IMR-90 (cell line): ENCODE measurements around the gene TCF7L2. TPM values are rescaled to one million over a fixed set of nuclear protein-coding genes. Genes with fewer than 3 reads are reported as not detected.

Experiments
- ATAC-seq: fragments of 200-7000 bp; cut with Tn5 transposase; 2 replicates; pipeline ENCODE4 v1.9.1; 2020; ENCODE audit warnings: low read depth, mild to moderate bottlenecking, moderate library complexity
- BruUV-seq: library from RNA; stranded (reverse); fragments of 400-500 nt; replicated peaks from 2 replicates; lab custom pipeline; 2021; lab: Mats Ljungman, UMichigan
- CTCF ChIA-PET: fragments of 300-600 bp; formaldehyde crosslinking; extraction: SDS; loops from one replicate; lab custom pipeline; 2021; ENCODE audit warnings: antibody characterized with exemption; lab: Yijun Ruan, JAX
- POLR2A ChIA-PET: fragments of 300-600 bp; sonication (Branson Sonifier 250); formaldehyde crosslinking; loops from one replicate; lab custom pipeline; 2022; ENCODE audit warnings: antibody characterized with exemption; ENCODE audit not compliant: unreplicated experiment; lab: Charles Lee
- DNase-seq: peaks from one replicate; pipeline ENCODE4 v3.0.0; 2013
- H2AFZ ChIP-seq: replicated peaks from 2 replicates; pipeline ENCODE3; 2013; ENCODE audit warnings: low read length, mild to moderate bottlenecking; ENCODE audit not compliant: poor library complexity
- H2AK5ac ChIP-seq: 2 replicates; pipeline ENCODE4 v1.6.1; 2013; ENCODE audit warnings: low read depth, low read length, inconsistent platforms
- H2AK9ac ChIP-seq: replicated peaks from 2 replicates; pipeline ENCODE3; 2013; ENCODE audit warnings: mild to moderate bottlenecking, low read depth, low read length, moderate library complexity; ENCODE audit not compliant: poor library complexity
- H2BK120ac ChIP-seq: 2 replicates; pipeline ENCODE4 v1.6.1; 2013; ENCODE audit warnings: low read depth, low read length, inconsistent platforms
- H2BK15ac ChIP-seq: 3 replicates; pipeline ENCODE4 v1.6.1; 2013; ENCODE audit warnings: low read depth, low read length, inconsistent platforms
- H2BK20ac ChIP-seq: 2 replicates; pipeline ENCODE4 v1.6.1; 2013; ENCODE audit warnings: low read depth, mild to moderate bottlenecking, inconsistent platforms, low read length, moderate library complexity
- H2BK5ac ChIP-seq: 2 replicates; pipeline ENCODE4 v1.6.1; 2013; ENCODE audit warnings: mild to moderate bottlenecking, low read depth, low read length, inconsistent platforms; ENCODE audit not compliant: poor library complexity, severe bottlenecking
- H3K14ac ChIP-seq: replicated peaks from 2 replicates; pipeline ENCODE4 v1.6.1; 2013; ENCODE audit warnings: low read depth, low read length, inconsistent platforms
- H3K18ac ChIP-seq: 2 replicates; pipeline ENCODE4 v1.6.1; 2013; ENCODE audit warnings: low read depth, low read length, control low read depth
- H3K23ac ChIP-seq: 2 replicates; pipeline ENCODE4 v1.6.1; 2013; ENCODE audit warnings: low read depth, low read length, inconsistent platforms
- H3K27ac ChIP-seq: 2 replicates; pipeline ENCODE4 v1.5.1; 2013; ENCODE audit warnings: mild to moderate bottlenecking, control low read depth, low read length; ENCODE audit not compliant: insufficient read depth
- H3K27me3 ChIP-seq: 2 replicates; pipeline ENCODE4 v1.6.1; 2013; ENCODE audit warnings: low read length; ENCODE audit not compliant: control insufficient read depth, insufficient read depth
- H3K36me3 ChIP-seq: 2 replicates; pipeline ENCODE4 v1.6.1; 2013; ENCODE audit warnings: low read length, mixed read lengths; ENCODE audit not compliant: control insufficient read depth, insufficient read depth
- H3K4ac ChIP-seq: 2 replicates; pipeline ENCODE4 v1.6.1; 2013; ENCODE audit warnings: low read depth, low read length, inconsistent platforms
- H3K4me1 ChIP-seq: 2 replicates; pipeline ENCODE4 v1.6.1; 2013; ENCODE audit warnings: low read length, mixed read lengths; ENCODE audit not compliant: control insufficient read depth, insufficient read depth
- H3K4me2 ChIP-seq: 2 replicates; pipeline ENCODE4 v1.6.1; 2013; ENCODE audit warnings: low read depth, mild to moderate bottlenecking, control low read depth, low read length, moderate library complexity
- H3K4me3 ChIP-seq: 2 replicates; pipeline ENCODE4 v1.5.1; 2013; ENCODE audit warnings: low read depth, mild to moderate bottlenecking, control low read depth, low read length, moderate library complexity; ENCODE audit not compliant: insufficient read depth
- H3K56ac ChIP-seq: 2 replicates; pipeline ENCODE4 v1.6.1; 2013; ENCODE audit warnings: low read length, inconsistent platforms; ENCODE audit not compliant: insufficient read depth; ENCODE audit errors: extremely low read depth
- H3K79me1 ChIP-seq, 2 experiments: 2 replicates each; pipeline ENCODE4 v1.6.1; 2013; ENCODE audit warnings: low read length in 2 of 2, inconsistent platforms in 1 of 2, low read depth in 1 of 2
- H3K9ac ChIP-seq: 2 replicates; pipeline ENCODE4 v1.6.1; 2013; ENCODE audit warnings: low read depth, low read length, control low read depth
- H3K9me1 ChIP-seq: 2 replicates; pipeline ENCODE4 v1.6.1; 2013; ENCODE audit warnings: low read length, inconsistent platforms; ENCODE audit not compliant: insufficient read depth
- H3K9me3 ChIP-seq: 2 replicates; pipeline ENCODE4 v1.6.1; 2013; ENCODE audit warnings: low read length; ENCODE audit not compliant: control insufficient read depth, insufficient read depth
- H4K20me1 ChIP-seq: 2 replicates; pipeline ENCODE4 v1.6.1; 2013; ENCODE audit warnings: low read length, inconsistent platforms; ENCODE audit not compliant: insufficient read depth
- H4K5ac ChIP-seq: 2 replicates; pipeline ENCODE4 v1.6.1; 2013; ENCODE audit warnings: mild to moderate bottlenecking, low read depth, low read length, control low read depth
- H4K8ac ChIP-seq, 2 experiments: 2 replicates each; pipeline ENCODE4 v1.6.1; 2013; ENCODE audit warnings: low read depth in 2 of 2, low read length in 2 of 2, control low read depth in 1 of 2, inconsistent platforms in 1 of 2
- H4K91ac ChIP-seq: 2 replicates; pipeline ENCODE4 v1.6.1; 2013; ENCODE audit warnings: low read depth, low read length, inconsistent platforms; ENCODE audit not compliant: insufficient read depth
- BHLHE40 ChIP-seq: fragments of 150-350 bp; IDR thresholded peaks from 2 replicates; pipeline ENCODE4 v1.6.1; 2016; ENCODE audit warnings: mild to moderate bottlenecking, low read depth, low read length
- CEBPB ChIP-seq: IDR thresholded peaks from 2 replicates; pipeline ENCODE4 v1.6.1; 2012; ENCODE audit warnings: low read depth, low read length, improper control_type of control experiment
- CHD1 ChIP-seq: IDR thresholded peaks from 2 replicates; pipeline ENCODE4 v1.6.1; 2012; ENCODE audit warnings: low read depth, low read length, improper control_type of control experiment
- CTCF ChIP-seq: conservative IDR thresholded peaks from 2 replicates; pipeline ENCODE4 v1.5.1; 2012; ENCODE audit warnings: mild to moderate bottlenecking, low read depth, low read length, improper control_type of control experiment
- MAZ ChIP-seq: IDR thresholded peaks from 2 replicates; pipeline ENCODE4 v1.6.1; 2012; ENCODE audit warnings: low read depth, mild to moderate bottlenecking, low read length, improper control_type of control experiment, moderate library complexity, borderline replicate concordance
- MXI1 ChIP-seq: IDR thresholded peaks from 2 replicates; pipeline ENCODE4 v1.6.1; 2012; ENCODE audit warnings: low read depth, mild to moderate bottlenecking, low read length, moderate library complexity, borderline replicate concordance
- POLR2A ChIP-seq: IDR thresholded peaks from 2 replicates; pipeline ENCODE4 v1.6.1; 2012; ENCODE audit warnings: mild to moderate bottlenecking, low read depth, low read length
- RAD21 ChIP-seq: IDR thresholded peaks from 2 replicates; pipeline ENCODE4 v1.6.1; 2012; ENCODE audit warnings: low read length, improper control_type of control experiment
- RCOR1 ChIP-seq: IDR thresholded peaks from 2 replicates; pipeline ENCODE4 v1.6.1; 2012; ENCODE audit warnings: mild to moderate bottlenecking, low read length, improper control_type of control experiment; ENCODE audit not compliant: insufficient replicate concordance
- RFX5 ChIP-seq: IDR thresholded peaks from 2 replicates; pipeline ENCODE4 v1.8.0; 2012; ENCODE audit warnings: low read depth, mild to moderate bottlenecking, low read length, moderate library complexity
- SMC3 ChIP-seq: fragments of 150-350 bp; IDR thresholded peaks from 2 replicates; pipeline ENCODE4 v1.6.1; 2016; ENCODE audit warnings: low read depth, mild to moderate bottlenecking, antibody characterized with exemption, low read length, moderate library complexity
- WGBS, 2 experiments: methylation state at CpG; one replicate each; pipeline versions ENCODE4 v1.1.5 to v1.1.7; 2013; ENCODE audit warnings: missing lambda C conversion rate in 2 of 2; ENCODE audit not compliant: insufficient read length in 1 of 2; ENCODE audit errors: extremely low coverage in 2 of 2; 5-methylcytosine and 5-hydroxymethylcytosine counted together
- dilution Hi-C: fragments of 300-500 bp; cut with HindIII; formaldehyde crosslinking; loops from one replicate; pipeline ENCODE4 v1.14.3; 2018; ENCODE audit warnings: low sequenced_read_pairs; ENCODE audit not compliant: unreplicated experiment
- in situ Hi-C: fragments of 300-500 bp; cut with MboI; formaldehyde crosslinking; loops from 3 replicates; pipeline ENCODE4 v1.14.3; 2019; ENCODE audit warnings: low sequenced_read_pairs, inconsistent platforms, mixed read lengths
- intact Hi-C: fragments of 100-400 bp; cut with micrococcal nuclease; formaldehyde crosslinking; loops from 2 replicates; pipeline ENCODE4 v1.10.0; 2022
- polyA plus RNA-seq, 3 experiments: library from polyadenylated mRNA; depleted of rRNA; stranded (reverse); fragments of >200 nt; gene quantifications; 2 replicates each; pipeline ENCODE4 v1.2.3, GENCODE V29; 2012; ENCODE audit warnings: low replicate concordance in 1 of 3
- total RNA-seq: library from RNA; depleted of rRNA; stranded (reverse); fragments of >200 nt; gene quantifications from 2 replicates; pipeline ENCODE4 v1.2.3, GENCODE V29; 2012
- TF ChIP-seq, protein P1 (sequence below): fragments of 150-350 bp; IDR thresholded peaks from 2 replicates; pipeline ENCODE4 v1.6.1; 2017; ENCODE audit warnings: mild to moderate bottlenecking, antibody characterized with exemption, low read length, low read depth
- TF ChIP-seq, protein P2 (sequence below): fragments of 150-350 bp; IDR thresholded peaks from 2 replicates; pipeline ENCODE4 v1.6.1; 2016; ENCODE audit warnings: low read depth, mild to moderate bottlenecking, low read length, moderate library complexity, borderline replicate concordance

TCF7L2 gene
- total and polyA plus RNA-seq, 2 of the 4 experiments (the other 2 are of a cell fraction): 1.3 to 12.2 TPM

DNA sequence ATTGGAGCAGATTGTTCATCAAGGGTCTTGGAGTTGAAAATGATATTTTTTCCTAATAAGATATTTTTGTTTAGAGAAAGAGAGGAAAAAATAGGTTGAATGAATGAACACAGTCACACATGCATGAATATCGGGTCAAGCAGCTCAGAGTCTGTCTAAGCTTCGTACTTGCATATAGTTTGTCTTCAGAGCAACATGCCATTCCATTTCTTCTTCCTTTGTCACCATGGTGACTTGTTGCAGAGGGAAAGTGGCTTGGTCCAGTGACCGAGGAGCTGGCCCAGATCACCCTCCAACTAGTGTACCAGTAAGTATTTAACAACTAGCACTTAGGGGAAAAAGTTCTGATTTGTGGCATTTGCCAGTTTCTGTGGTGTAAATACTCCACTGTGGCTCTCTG is 232.1 kb downstream of the TCF7L2 start:
- TF ChIP-seq, protein P1, sequence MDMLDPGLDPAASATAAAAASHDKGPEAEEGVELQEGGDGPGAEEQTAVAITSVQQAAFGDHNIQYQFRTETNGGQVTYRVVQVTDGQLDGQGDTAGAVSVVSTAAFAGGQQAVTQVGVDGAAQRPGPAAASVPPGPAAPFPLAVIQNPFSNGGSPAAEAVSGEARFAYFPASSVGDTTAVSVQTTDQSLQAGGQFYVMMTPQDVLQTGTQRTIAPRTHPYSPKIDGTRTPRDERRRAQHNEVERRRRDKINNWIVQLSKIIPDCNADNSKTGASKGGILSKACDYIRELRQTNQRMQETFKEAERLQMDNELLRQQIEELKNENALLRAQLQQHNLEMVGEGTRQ: no peak
- TF ChIP-seq, protein P2, sequence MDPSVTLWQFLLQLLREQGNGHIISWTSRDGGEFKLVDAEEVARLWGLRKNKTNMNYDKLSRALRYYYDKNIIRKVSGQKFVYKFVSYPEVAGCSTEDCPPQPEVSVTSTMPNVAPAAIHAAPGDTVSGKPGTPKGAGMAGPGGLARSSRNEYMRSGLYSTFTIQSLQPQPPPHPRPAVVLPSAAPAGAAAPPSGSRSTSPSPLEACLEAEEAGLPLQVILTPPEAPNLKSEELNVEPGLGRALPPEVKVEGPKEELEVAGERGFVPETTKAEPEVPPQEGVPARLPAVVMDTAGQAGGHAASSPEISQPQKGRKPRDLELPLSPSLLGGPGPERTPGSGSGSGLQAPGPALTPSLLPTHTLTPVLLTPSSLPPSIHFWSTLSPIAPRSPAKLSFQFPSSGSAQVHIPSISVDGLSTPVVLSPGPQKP: no peak
- TF ChIP-seq SMC3: no peak
- TF ChIP-seq MAZ: no peak
- no peak for TF ChIP-seq RFX5
- TF ChIP-seq BHLHE40: no peak
- TF ChIP-seq CHD1: no peak
- no peak for TF ChIP-seq MXI1
- TF ChIP-seq CTCF: no peak
- no peak for TF ChIP-seq RAD21
- TF ChIP-seq RCOR1: no peak
- no peak for TF ChIP-seq POLR2A
- no peak for TF ChIP-seq CEBPB
- intact Hi-C loops: no loop called here

More for the DNA sequence above, 232.1 kb downstream of the TCF7L2 start:
- H2BK15ac ChIP-seq: no peak overlapping the region
- no peak overlapping the region for H2AK9ac ChIP-seq
- no peak overlapping the region for H3K9ac ChIP-seq
- no peak overlapping the region for H2AFZ ChIP-seq
- no peak overlapping the region for H3K4me3 ChIP-seq
- H3K4ac ChIP-seq: no peak overlapping the region
- no peak overlapping the region for H2BK20ac ChIP-seq
- no TSS peak for BruUV-seq
- WGBS, 2 experiments: no CpG with 5 or more reads among the region's 3 CpGs
- ChIA-PET POLR2A (no interaction called here), CTCF (no interaction called here)
- no peak for DNase-seq
- no peak overlapping the region for H4K91ac ChIP-seq
- no peaks in the 10 kb centered on the region for H3K79me1 ChIP-seq
- H3K18ac ChIP-seq: no peak overlapping the region
- no peak overlapping the region for H3K4me2 ChIP-seq
- no peak overlapping the region for H3K56ac ChIP-seq
- H2BK5ac ChIP-seq: no peak overlapping the region
- dilution Hi-C loops: no loop called here
- no peak overlapping the region for H3K14ac ChIP-seq
- H4K8ac ChIP-seq: no peak overlapping the region
- H2BK120ac ChIP-seq: no peak overlapping the region
- in situ Hi-C loops: no loop called here
- H3K9me1 ChIP-seq: no peaks in the 10 kb centered on the region
- no peaks in the 10 kb centered on the region for H4K20me1 ChIP-seq
- H3K9me3 ChIP-seq: no peaks in the 10 kb centered on the region
- no peak overlapping the region for H3K23ac ChIP-seq
- H2AK5ac ChIP-seq: no peak overlapping the region
- H4K5ac ChIP-seq: no peak overlapping the region
- no peak overlapping the region for H3K27ac ChIP-seq
- no peak for ATAC-seq
- no peaks in the 10 kb centered on the region for H3K27me3 ChIP-seq
- H3K36me3 ChIP-seq: no peaks in the 10 kb centered on the region
- no peaks in the 10 kb centered on the region for H3K4me1 ChIP-seq
